GM21825 (cell line): Measurements from ENCODE around the gene ANGPTL2.

Source experiments
- ATAC-seq: cut with Tn5 transposase; IDR thresholded peaks from one replicate; pipeline ENCODE4 v1.9.1; 2021; ENCODE audit warnings: mild to moderate bottlenecking, moderate library complexity; ENCODE audit not compliant: unreplicated experiment

The ANGPTL2 gene

DNA sequence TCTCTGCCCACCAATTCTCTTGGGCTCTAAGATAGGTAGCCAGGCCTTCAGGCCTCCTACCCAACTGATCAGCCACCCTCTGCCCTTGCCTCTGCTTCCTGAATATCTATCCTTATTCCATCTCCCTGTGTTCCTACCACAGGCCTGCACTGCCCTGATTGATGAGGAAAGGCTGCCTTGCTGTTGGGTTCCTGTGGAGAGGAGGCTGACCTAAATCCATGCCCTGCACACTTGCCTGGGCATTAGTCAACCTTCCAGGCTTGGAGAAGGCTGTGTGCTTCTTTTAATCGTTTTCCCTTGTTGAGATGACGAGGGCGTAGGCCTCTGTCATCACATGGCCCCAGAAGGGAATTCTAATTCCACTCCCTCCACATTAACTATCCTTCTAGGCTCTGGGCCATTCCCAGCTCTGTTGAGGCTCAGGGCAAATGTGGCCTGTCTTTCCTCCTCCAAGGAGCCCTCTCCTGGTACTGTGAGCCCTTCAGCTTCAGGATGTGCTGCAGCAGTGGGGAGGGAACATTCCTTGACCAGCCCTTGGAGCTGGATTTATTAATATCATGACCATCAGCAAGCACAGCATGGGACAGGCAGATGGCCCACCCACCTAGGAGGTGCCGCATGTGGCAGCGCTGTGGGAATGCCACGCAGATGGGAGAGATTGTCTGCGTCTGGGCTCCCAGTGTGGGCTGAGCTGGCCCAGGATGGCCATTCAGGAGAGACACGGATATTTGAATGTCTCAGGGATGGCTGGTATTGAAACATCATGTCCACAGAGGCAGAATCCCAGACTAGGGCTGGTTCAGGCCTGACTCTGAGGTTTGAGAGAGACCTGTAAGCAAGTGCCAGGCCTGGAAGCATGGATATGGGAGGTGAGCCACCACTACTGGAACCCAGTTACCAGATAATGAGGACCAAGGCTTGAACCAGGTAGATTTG, 40.9 kb downstream of the ANGPTL2 start:
- ATAC-seq: no peak

DNA sequence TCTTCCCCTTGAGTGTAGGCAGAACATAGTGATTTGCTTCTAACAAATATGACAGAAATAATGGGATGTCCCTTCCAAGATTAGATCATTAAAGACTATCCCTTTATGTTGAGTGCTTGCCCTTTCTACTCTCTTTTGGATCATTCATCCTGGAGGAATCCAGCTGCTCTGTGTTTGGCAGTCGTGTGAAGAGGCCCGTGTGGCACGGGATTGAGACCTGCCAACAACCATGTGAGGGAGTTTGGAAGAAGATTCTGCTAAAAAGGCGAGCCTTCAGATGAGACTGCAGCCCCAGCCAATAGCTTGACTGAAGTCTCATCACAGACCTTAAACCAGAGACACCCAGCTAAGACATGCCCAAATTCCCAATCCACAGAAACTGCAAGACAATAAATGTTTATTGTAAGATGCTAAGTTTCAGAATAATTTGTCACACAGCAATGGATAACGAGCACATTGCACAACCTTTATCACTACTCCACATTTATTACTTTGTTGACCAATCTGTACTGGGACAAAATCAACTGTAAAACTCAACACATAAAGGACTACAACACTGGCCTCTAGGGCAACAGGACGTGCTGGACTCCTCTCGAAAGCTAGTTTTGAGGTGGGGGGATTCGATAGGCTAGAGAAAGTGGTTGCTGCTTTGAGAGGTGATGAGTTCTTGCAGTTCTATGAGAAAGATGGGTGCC, 42.8 kb downstream of the ANGPTL2 start:
- ATAC-seq: no peak

DNA sequence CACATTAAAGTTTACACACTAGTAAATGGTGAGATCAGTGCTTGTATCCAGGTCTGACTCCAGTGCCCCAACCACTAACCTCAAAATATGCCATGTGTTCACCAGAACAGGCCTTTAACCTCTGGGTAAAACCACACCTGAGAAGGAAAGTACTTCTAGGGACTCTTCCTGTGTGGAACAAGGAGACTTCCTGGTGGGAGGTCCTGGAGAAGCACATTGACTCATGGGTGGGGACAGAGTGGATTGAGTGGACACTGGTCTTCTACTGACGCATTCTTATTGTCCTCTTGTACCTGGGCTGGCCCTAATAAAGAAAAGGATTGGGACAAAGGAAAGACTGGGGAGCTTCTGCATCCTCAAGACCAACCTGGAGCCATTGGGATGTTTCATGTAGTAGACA, 43.4 kb downstream of the ANGPTL2 start:
- no peak for ATAC-seq

GRCh38 chr9:127078336-127078735, 44.1 kb downstream of the ANGPTL2 start:
- no peak for ATAC-seq

GRCh38 chr9:127077644-127077946, 44.8 kb downstream of the ANGPTL2 start:
- no peak for ATAC-seq

DNA sequence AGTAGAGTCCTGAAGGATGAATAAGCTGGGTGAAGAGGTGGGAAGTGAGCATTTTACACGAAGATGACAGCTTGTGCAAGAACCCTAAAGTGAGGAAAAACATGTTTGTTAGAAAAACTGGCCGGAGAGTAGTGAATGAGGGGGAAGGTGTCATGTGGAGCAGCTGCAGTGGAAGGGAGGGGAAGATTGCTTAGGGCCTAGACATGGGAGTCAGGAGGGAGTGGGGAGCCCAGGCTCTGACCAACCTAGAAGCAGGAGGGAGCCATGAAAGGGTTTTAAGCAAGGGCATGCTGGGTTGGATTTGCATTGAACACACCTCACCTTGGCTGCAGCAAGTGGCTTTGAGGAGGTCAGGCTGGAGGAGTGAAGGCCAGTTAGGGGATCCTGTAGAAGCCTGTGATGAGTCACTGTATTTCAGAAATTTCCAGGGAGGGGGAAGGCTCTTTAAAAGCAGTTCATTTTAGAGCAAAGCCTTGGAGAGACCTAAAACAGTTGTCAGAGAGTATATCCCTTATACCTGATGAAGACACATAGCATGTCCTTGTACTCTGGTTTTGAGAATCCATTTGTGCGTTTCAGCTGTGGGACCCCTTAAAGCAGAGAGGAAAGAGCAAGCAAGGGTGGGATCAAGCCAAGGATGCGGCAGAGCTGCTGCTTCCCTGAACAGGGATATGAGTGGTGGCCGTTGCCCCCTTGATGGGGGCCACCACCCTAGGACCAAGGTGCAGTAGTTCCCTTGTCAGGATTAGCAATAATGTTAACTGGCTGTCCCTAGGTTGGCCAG, 45.4 kb downstream of the ANGPTL2 start:
- no peak for ATAC-seq

- no peak for ATAC-seq
Measured at GRCh38 chr9:127075624-127076372, 46.6 kb downstream of the ANGPTL2 start.

- no peak for ATAC-seq
Measured at GRCh38 chr9:127074561-127075548, 47.6 kb downstream of the ANGPTL2 start.

GRCh38 chr9:127067603-127068220, 54.7 kb downstream of the ANGPTL2 start:
- ATAC-seq: no peak

DNA sequence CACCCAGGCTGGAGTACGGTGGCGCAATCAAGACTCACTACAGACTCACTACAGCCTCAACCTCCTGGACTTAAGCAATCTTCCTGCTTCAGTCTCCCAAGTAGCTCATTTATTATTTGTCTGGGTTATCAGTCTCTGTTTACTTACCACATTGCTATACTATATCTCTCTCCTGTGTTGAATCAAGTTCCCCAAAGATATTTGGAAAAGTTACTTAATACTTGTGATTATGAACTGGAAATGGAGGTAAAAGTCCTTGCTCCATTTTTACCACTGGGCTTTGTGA, 55.6 kb downstream of the ANGPTL2 start:
- no peak for ATAC-seq

GRCh38 chr9:127066060-127066850, 56.2 kb downstream of the ANGPTL2 start:
- no peak for ATAC-seq

DNA sequence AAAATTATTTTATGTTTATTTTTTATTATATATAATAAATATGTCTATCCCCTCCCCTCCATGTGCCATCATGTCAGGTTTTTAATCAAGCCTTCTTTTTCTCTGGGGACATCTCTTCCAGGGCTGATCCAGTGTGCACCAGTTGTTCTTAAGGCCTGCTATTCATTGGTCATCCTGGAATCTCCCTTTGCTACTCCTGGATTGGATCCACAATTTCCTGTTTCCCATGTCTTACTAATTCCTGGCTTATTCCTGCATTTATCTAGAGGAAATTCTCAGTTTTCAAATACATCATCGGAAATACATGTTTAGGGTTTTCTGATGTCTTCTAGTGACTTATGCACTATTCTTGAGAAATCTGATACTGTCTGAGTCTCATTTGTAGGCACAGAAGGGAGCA, 56.8 kb downstream of the ANGPTL2 start:
- no peak for ATAC-seq

GRCh38 chr9:127064335-127064734, 58.1 kb downstream of the ANGPTL2 start:
- no peak for ATAC-seq

GRCh38 chr9:127061411-127061810, 61.0 kb downstream of the ANGPTL2 start:
- ATAC-seq: no peak

GRCh38 chr9:127059765-127060361, 62.6 kb downstream of the ANGPTL2 start:
- no peak for ATAC-seq

DNA sequence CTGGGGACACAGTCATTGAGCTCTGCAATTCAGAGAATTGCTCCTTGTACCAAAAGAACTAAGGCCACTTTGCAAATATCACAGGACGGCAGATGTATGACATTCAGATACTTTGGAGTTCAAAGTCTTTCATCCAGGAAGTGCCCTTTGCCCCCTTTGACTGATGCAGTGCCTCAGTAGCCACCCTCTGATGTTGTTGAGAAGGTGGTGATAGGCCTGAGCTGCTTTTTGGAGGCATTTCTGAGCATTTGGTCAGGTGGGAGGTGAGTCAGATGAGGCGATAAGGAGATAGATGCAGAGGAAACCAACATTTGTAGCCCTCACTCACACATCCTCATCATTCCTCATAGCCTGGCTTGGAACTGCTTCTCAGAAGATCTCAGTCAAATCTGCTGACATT, 63.4 kb downstream of the ANGPTL2 start:
- ATAC-seq: no peak

DNA sequence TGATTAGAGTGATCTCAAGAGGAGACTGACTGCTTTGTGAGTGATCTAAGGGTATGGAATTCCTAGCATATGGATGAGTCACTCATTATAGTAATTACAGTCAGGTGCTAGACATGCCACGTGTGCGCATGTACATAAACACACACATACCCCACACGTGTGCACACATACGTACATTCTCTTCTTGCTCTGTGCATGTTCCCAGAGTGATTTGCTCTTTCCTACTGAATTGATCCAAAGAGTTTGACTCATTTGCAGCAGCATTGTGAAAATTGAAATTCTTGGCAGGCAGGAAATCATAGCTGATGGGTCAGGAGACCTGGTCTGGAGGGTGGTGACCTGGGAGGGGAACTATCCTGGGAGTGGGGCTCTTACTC, 63.8 kb downstream of the ANGPTL2 start:
- no peak for ATAC-seq

DNA sequence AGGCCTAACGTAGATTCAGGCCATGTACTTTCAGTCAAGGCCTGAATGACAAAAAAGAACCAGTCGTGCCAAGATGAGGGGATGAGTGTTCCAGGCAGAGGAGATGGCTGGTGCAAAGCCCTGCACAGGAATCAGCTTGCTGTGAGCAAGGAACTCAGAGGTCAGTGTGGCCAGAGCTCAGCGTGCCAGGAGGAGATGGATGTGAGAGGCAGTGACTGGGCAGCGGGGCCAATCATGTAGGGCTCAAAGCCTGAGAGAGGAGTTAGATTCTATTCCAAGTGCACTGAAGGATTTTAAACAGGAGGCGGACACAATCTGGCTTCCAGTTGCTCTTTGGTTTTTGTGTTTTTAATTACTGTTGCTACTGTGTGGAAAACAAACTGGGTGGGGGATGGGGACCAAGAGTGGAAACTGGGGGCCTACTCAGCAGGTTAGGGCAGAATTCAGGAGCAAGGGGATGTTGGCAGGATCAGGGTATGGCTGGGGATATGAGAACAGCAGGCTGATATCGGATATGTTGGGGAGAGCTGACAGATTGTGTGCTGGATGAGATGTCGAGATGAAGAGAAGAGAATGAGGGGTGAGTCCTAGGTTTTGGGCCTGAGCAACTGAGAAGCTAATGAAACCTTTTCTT, 64.3 kb downstream of the ANGPTL2 start:
- ATAC-seq: no peak
